Endothelial cell of umbilical vein (primary cell): ENCODE measurements around the gene RORB. TPM values are rescaled to one million over a fixed set of nuclear protein-coding genes. Genes with fewer than 3 reads are reported as not detected.

Source experiments
- BruUV-seq: library from RNA; stranded (reverse); fragments of 400-500 nt; replicated peaks from 2 replicates; lab custom pipeline; 2021; lab: Mats Ljungman, UMichigan
- CTCF ChIA-PET: fragments of 300-600, 350-600 bp; sonication (Branson Sonifier 250); formaldehyde crosslinking; loops from one replicate; lab custom pipeline; 2021; ENCODE audit warnings: antibody characterized with exemption, inconsistent platforms; lab: Charles Lee
- POLR2A ChIA-PET: fragments of 300-600, 350-600 bp; sonication (Branson Sonifier 250); formaldehyde crosslinking; loops from one replicate; lab custom pipeline; 2021; ENCODE audit warnings: antibody characterized with exemption, inconsistent platforms; lab: Charles Lee
- DNase-seq: peaks from one replicate; pipeline ENCODE4 v3.0.0-alpha.2; 2011; ENCODE audit warnings: low read depth, low spot score
- FAIRE-seq: peaks from 2 replicates; lab custom pipeline; 2011; peaks lifted over from hg19 to GRCh38; lab: Jason Lieb, UNC
- H2AFZ ChIP-seq: 2 replicates; pipeline ENCODE4 v1.6.0; 2012; ENCODE audit warnings: low read depth, low read length, control low read depth, inconsistent platforms
- H3K27ac ChIP-seq: 2 replicates; pipeline ENCODE4 v1.5.1; 2011; ENCODE audit warnings: low read depth, mild to moderate bottlenecking, control low read depth, low read length, moderate library complexity; ENCODE audit not compliant: insufficient read depth
- H3K27me3 ChIP-seq, 2 experiments: 2 replicates each; pipeline versions ENCODE4 v1.6.0 to v1.6.1; 2011; ENCODE audit warnings: low read length in 2 of 2, mixed read lengths in 1 of 2; ENCODE audit not compliant: control insufficient read depth in 2 of 2, insufficient read depth in 2 of 2
- H3K36me3 ChIP-seq, 2 experiments: 2 replicates in 1 of 2; 3 replicates in 1 of 2; pipeline ENCODE4 v1.5.1; 2011; ENCODE audit warnings: low read length in 2 of 2, mild to moderate bottlenecking in 1 of 2, moderate library complexity in 1 of 2; ENCODE audit not compliant: control insufficient read depth in 2 of 2, insufficient read depth in 2 of 2; ENCODE audit errors: extremely low read depth in 1 of 2
- H3K4me1 ChIP-seq: 3 replicates; pipeline ENCODE4 v1.5.1; 2011; ENCODE audit warnings: mild to moderate bottlenecking, low read length; ENCODE audit not compliant: control insufficient read depth, insufficient read depth; ENCODE audit errors: extremely low read depth
- H3K4me2 ChIP-seq: 2 replicates; pipeline ENCODE4 v1.6.1; 2011; ENCODE audit warnings: low read length, control low read depth, mixed read lengths; ENCODE audit not compliant: insufficient read depth
- H3K4me3 ChIP-seq, 3 experiments: fragments of 200-600 bp in 1 of 3; sonication (generic), shearing (Covaris generic) in 1 of 3; replicated peaks in 1 of 3; 2 replicates each; pipeline ENCODE4 v1.5.1; 2011 to 2016; ENCODE audit warnings: control low read depth in 3 of 3, low read length in 3 of 3, mild to moderate bottlenecking in 2 of 3, inconsistent platforms in 1 of 3, low read depth in 1 of 3, moderate library complexity in 1 of 3; ENCODE audit not compliant: insufficient read depth in 1 of 3
- H3K79me2 ChIP-seq: 2 replicates; pipeline ENCODE4 v1.6.0; 2012; ENCODE audit warnings: low read length, inconsistent platforms; ENCODE audit not compliant: control insufficient read depth, insufficient read depth
- H3K9ac ChIP-seq: replicated peaks from 2 replicates; pipeline ENCODE3; 2011; ENCODE audit warnings: low read length, control low read depth; ENCODE audit not compliant: insufficient read depth; ENCODE audit errors: extremely low read depth
- H3K9me1 ChIP-seq: replicated peaks from 3 replicates; pipeline ENCODE4 v1.6.0; 2011; ENCODE audit warnings: mild to moderate bottlenecking, low read length; ENCODE audit not compliant: control insufficient read depth, insufficient read depth; ENCODE audit errors: extremely low read depth
- H3K9me3 ChIP-seq: replicated peaks from 2 replicates; pipeline ENCODE4 v1.5.1; 2012; ENCODE audit warnings: low read length, inconsistent platforms; ENCODE audit not compliant: control insufficient read depth, insufficient read depth
- H4K20me1 ChIP-seq: replicated peaks from 2 replicates; pipeline ENCODE3; 2011; ENCODE audit warnings: mild to moderate bottlenecking, low read length; ENCODE audit not compliant: control insufficient read depth, insufficient read depth; ENCODE audit errors: extremely low read depth
- EZH2 ChIP-seq: IDR thresholded peaks from 2 replicates; pipeline ENCODE4 v1.6.1; 2012; ENCODE audit warnings: borderline replicate concordance, low read depth, mild to moderate bottlenecking, moderate library complexity, low read length, inconsistent platforms; ENCODE audit not compliant: severe bottlenecking
- FOS ChIP-seq: IDR thresholded peaks from 2 replicates; pipeline ENCODE4 v1.6.1; 2011; ENCODE audit warnings: mild to moderate bottlenecking, low read length, moderate library complexity, borderline replicate concordance; ENCODE audit not compliant: insufficient read depth
- GATA2 ChIP-seq: IDR thresholded peaks from 2 replicates; pipeline ENCODE4 v1.7.0; 2011; ENCODE audit warnings: low read depth, mild to moderate bottlenecking, moderate library complexity, mixed read lengths, low read length; ENCODE audit not compliant: insufficient read length, insufficient read depth
- JUN ChIP-seq: IDR thresholded peaks from 2 replicates; pipeline ENCODE4 v1.6.1; 2011; ENCODE audit warnings: borderline replicate concordance, low read depth; ENCODE audit not compliant: insufficient read length, insufficient read depth
- MYC ChIP-seq: IDR thresholded peaks from one replicate; pipeline ENCODE4 v1.6.1; 2011; ENCODE audit warnings: mild to moderate bottlenecking, low read depth, low read length
- POLR2A ChIP-seq: IDR thresholded peaks from 2 replicates; pipeline ENCODE4 v1.6.1; 2012; ENCODE audit warnings: low read depth, mild to moderate bottlenecking, control low read depth, low read length
- POLR2AphosphoS5 ChIP-seq: IDR thresholded peaks from 2 replicates; pipeline ENCODE4 v1.6.1; 2012; ENCODE audit warnings: low read depth, mild to moderate bottlenecking, control low read depth, low read length, moderate library complexity; ENCODE audit not compliant: insufficient read depth
- dilution Hi-C: fragments of 300-500 bp; cut with MboI; formaldehyde crosslinking; loops from one replicate; pipeline ENCODE4 v1.15.0; 2019; ENCODE audit warnings: low sequenced_read_pairs; ENCODE audit not compliant: extremely low pct_ligation_motif_present
- intact Hi-C: fragments of 100-400 bp; cut with micrococcal nuclease; formaldehyde crosslinking; loops from one replicate; pipeline ENCODE4 v1.10.0; 2022
- polyA plus RNA-seq, 4 experiments: library from polyadenylated mRNA; depleted of rRNA in 3 of 4; stranded (reverse) in 3 of 4; unstranded in 1 of 4; fragments of >200 nt; gene quantifications; 2 replicates each; pipeline versions ENCODE4 v1.2.1 to v1.2.3, GENCODE V29; 2011 to 2012; ENCODE audit warnings: missing spikeins in 1 of 4
- total RNA-seq: library from RNA; stranded (reverse); gene quantifications from 2 replicates; pipeline ENCODE4 v1.2.3, GENCODE V29; 2021
- TF ChIP-seq, protein P1 (sequence below): IDR thresholded peaks from 2 replicates; pipeline ENCODE4 v1.6.1; 2011; ENCODE audit not compliant: insufficient read depth, insufficient read length
- TF ChIP-seq, protein P2 (sequence below), 2 donors: IDR thresholded peaks; 1 replicate in 1 of 2; 2 replicates in 1 of 2; pipeline ENCODE4 v1.5.1; 2011; ENCODE audit warnings: low read length in 2 of 2, mild to moderate bottlenecking in 2 of 2, moderate library complexity in 2 of 2, control low read depth in 1 of 2, inconsistent platforms in 1 of 2, low read depth in 1 of 2; ENCODE audit not compliant: insufficient read depth in 1 of 2; ENCODE audit errors: extremely low read depth in 1 of 2

Gene RORB
- total and polyA plus RNA-seq, 2 donors (not counting 3 experiments of a cell fraction or from before 2014, with no cell fraction given): not detected

DNA sequence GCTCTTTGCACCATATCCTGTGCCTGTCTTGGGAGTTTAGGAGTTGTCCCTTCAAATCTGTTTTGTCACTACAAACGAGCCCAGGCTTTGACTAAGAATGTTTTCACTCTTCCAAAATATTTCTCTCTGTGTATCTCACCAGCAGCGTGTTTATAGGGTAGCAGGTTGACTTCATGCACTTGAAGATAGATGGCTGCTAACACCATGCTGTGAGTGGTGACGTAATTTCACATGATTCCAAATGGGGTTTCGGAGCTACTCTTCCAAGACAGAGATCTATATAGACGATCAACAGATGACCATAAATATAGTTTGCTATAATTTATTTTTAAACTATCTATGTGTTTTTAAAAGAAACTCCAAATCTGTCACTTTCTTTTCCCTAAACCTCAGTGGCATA, 30.6 kb downstream of the RORB start:
- TF ChIP-seq MYC (no peak), FOS (no peak), GATA2 (no peak), JUN (no peak), EZH2 (no peak), POLR2A (no peak)
- Histone ChIP-seq H3K27ac (no peak overlapping the region), H3K4me2 (no peak overlapping the region), H3K9me3 (no peaks in the 10 kb centered on the region), H3K9ac (no peak overlapping the region), H3K4me1 (no peaks in the 10 kb centered on the region), H2AFZ (no peak overlapping the region), H3K36me3 (no peaks in the 10 kb centered on the region), H3K4me3 (no peak overlapping the region), H3K9me1 (no peaks in the 10 kb centered on the region), H4K20me1 (no peaks in the 10 kb centered on the region), H3K27me3 (no peaks in the 10 kb centered on the region), H3K79me2 (no peaks in the 10 kb centered on the region)
- intact Hi-C loops (no loop called here), dilution Hi-C loops (no loop called here)
- FAIRE-seq: no peak
- CTCF ChIA-PET: no interaction called here
- no peak for DNase-seq
- no TSS peak for BruUV-seq
- POLR2A ChIA-PET: no interaction called here

DNA sequence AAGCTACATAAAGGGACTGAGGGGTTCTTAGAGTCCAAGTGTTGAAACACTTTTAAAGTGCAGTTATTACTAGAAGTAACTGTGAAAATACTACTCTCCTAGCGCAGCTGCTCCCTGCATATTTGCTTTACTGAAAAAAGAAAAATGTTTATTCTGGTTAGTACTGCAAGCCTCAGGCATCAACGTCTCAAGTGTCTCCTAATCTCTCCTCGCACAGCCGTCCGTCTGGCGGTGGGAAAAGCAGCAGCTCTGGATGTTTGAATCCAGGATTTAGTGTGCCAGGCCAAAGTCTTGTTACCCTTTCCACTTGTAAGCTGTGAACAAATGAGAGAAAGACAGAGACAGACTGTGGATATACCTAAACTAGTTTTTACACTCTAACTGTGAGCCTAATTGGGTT, 31.1 kb downstream of the RORB start:
- no peaks in the 10 kb centered on the region for H3K36me3 ChIP-seq
- H3K4me1 ChIP-seq: no peaks in the 10 kb centered on the region
- no peaks in the 10 kb centered on the region for H3K79me2 ChIP-seq
- no peak overlapping the region for H3K4me3 ChIP-seq
- no peak overlapping the region for H3K4me2 ChIP-seq
- no peak overlapping the region for H3K9ac ChIP-seq
- H3K9me3 ChIP-seq: no peaks in the 10 kb centered on the region
- no peak for DNase-seq
- H4K20me1 ChIP-seq: no peaks in the 10 kb centered on the region
- POLR2A ChIA-PET: no interaction called here
- H3K9me1 ChIP-seq: no peaks in the 10 kb centered on the region
- dilution Hi-C loops (no loop called here), intact Hi-C loops (no loop called here)
- no peak overlapping the region for H3K27ac ChIP-seq
- no peak for TF ChIP-seq GATA2
- no peak for TF ChIP-seq EZH2
- no peak for TF ChIP-seq POLR2A
- TF ChIP-seq POLR2AphosphoS5: no peak
- no peak for TF ChIP-seq MYC
- no peak for TF ChIP-seq FOS
- TF ChIP-seq, protein P1, sequence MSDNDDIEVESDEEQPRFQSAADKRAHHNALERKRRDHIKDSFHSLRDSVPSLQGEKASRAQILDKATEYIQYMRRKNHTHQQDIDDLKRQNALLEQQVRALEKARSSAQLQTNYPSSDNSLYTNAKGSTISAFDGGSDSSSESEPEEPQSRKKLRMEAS: no peak
- TF ChIP-seq, protein P2, sequence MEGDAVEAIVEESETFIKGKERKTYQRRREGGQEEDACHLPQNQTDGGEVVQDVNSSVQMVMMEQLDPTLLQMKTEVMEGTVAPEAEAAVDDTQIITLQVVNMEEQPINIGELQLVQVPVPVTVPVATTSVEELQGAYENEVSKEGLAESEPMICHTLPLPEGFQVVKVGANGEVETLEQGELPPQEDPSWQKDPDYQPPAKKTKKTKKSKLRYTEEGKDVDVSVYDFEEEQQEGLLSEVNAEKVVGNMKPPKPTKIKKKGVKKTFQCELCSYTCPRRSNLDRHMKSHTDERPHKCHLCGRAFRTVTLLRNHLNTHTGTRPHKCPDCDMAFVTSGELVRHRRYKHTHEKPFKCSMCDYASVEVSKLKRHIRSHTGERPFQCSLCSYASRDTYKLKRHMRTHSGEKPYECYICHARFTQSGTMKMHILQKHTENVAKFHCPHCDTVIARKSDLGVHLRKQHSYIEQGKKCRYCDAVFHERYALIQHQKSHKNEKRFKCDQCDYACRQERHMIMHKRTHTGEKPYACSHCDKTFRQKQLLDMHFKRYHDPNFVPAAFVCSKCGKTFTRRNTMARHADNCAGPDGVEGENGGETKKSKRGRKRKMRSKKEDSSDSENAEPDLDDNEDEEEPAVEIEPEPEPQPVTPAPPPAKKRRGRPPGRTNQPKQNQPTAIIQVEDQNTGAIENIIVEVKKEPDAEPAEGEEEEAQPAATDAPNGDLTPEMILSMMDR (IDR thresholded peaks at IDR 0.05; ENCODE audit: extremely low read depth in 1 of 2, insufficient read depth in 1 of 2, low read depth in 1 of 2, low read length in 2 of 2): no peak
- no peak for TF ChIP-seq JUN
- FAIRE-seq: no peak
- no TSS peak for BruUV-seq
- CTCF ChIA-PET: no interaction called here
- H2AFZ ChIP-seq: no peak overlapping the region
- H3K27me3 ChIP-seq: no peaks in the 10 kb centered on the region
